Activated gamma-delta T cell (primary cell): Measurements from ENCODE around the gene SLAMF9.
"Not testable (repeated sequence)": the region's sequence is repeated elsewhere in the genome, so short reads cannot be mapped to it uniquely, and the experiment has no call there.

ENCODE experiments used
- DNase-seq: peaks from one replicate; lab custom pipeline; 2025; lab: John Stamatoyannopoulos, UW

Gene SLAMF9

GRCh38 chr1:159921700-159922504 lies 32.1 kb downstream of the SLAMF9 start:
- no peak for DNase-seq

GRCh38 chr1:159921251-159921650 lies 32.8 kb downstream of the SLAMF9 start:
- no peak for DNase-seq

GRCh38 chr1:159920651-159921050 lies 33.4 kb downstream of the SLAMF9 start:
- DNase-seq, result no peak

GRCh38 chr1:159920202-159920601 lies 33.8 kb downstream of the SLAMF9 start:
- DNase-seq, result no peak

- DNase-seq, result no peak
Observed at GRCh38 chr1:159919236-159919865, 34.7 kb downstream of the SLAMF9 start.

- DNase-seq, result no peak
Observed at GRCh38 chr1:159918352-159919200, 35.5 kb downstream of the SLAMF9 start.

- no peak for DNase-seq
Observed at GRCh38 chr1:159917533-159918351, 36.3 kb downstream of the SLAMF9 start.

GRCh38 chr1:159916242-159917051 lies 37.6 kb downstream of the SLAMF9 start:
- no peak for DNase-seq

- no peak for DNase-seq
Observed at GRCh38 chr1:159915571-159916241, 38.3 kb downstream of the SLAMF9 start.

GRCh38 chr1:159914252-159915018 lies 39.6 kb downstream of the SLAMF9 start:
- DNase-seq, result no peak

- no peak for DNase-seq
Observed at GRCh38 chr1:159913451-159914192, 40.4 kb downstream of the SLAMF9 start.

- no peak for DNase-seq
Observed at GRCh38 chr1:159911326-159912070, 42.5 kb downstream of the SLAMF9 start.

- no peak for DNase-seq
Observed at GRCh38 chr1:159908031-159908940, 45.8 kb downstream of the SLAMF9 start.

- DNase-seq, result no peak
Observed at GRCh38 chr1:159906960-159907359, 47.1 kb downstream of the SLAMF9 start.

- DNase-seq, result not testable (repeated sequence)
Observed at GRCh38 chr1:159904036-159904435, 50.0 kb downstream of the SLAMF9 start.

- DNase-seq, result no peak
Observed at GRCh38 chr1:159902541-159902940, 51.5 kb downstream of the SLAMF9 start.
